ENCODE results near the gene QARS1.

QARS1 gene

DNA sequence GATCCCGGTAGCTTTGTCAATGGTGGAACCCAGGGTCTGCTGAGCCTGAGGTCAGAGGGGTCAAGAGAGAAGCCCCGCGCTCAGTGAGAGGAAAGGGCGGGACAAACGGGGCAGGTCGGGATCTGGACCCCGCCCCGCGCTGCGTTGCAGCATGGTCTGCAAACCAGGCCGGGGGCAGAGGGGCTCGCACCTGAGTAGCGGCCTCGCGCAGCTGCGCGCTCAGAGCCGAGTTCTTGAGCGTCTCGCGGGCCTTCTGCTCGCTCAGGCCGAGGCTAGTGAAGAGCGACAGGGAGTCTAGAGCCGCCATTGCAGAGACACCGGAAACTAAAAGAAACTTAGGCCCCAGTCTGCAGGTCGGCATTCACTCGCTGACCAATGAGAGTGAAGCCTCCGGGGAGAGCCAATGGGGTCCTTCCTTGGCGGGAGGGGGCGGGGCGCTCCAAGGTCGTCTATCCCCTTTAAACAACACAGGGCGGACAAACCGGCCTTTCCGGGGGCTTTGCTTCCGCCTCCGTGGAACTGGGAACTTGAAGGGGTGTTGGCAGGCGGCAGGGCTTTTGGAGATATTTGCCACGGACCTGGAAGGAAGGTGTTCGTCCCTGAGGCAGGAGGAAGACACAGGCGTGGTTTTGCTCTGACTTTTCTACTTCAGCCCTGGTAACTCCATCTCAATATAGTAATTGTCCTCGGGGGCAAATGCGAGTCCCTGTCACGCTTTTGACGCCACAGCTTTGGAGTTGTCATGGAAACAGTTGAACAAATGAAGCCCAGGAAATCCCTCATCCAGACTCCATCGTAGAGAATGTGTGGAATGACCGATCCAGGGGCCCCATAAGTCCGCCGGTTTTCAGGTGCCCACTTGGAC lies at the start of gene QARS1:
QARS1 (minus strand) TSS at position 331 of the 865 bp plus-strand sequence; CDS start at position 307, 24 bp downstream.
- Mint-ChIP-seq H3K27ac (peak within 1 kb of the TSS; percentile 97), H3K36me3 (ENCODE audit: low read depth) (peaks cover 47% of the 10 kb centered on the region), H3K27me3 (no peaks in the 10 kb centered on the region), H3K4me1 (ENCODE audit: low read depth) (peaks cover 31% of the 10 kb centered on the region), H3K4me3 (peak within 1 kb of the TSS; percentile 98), H3K9me3 (no peaks in the 10 kb centered on the region)

DNA sequence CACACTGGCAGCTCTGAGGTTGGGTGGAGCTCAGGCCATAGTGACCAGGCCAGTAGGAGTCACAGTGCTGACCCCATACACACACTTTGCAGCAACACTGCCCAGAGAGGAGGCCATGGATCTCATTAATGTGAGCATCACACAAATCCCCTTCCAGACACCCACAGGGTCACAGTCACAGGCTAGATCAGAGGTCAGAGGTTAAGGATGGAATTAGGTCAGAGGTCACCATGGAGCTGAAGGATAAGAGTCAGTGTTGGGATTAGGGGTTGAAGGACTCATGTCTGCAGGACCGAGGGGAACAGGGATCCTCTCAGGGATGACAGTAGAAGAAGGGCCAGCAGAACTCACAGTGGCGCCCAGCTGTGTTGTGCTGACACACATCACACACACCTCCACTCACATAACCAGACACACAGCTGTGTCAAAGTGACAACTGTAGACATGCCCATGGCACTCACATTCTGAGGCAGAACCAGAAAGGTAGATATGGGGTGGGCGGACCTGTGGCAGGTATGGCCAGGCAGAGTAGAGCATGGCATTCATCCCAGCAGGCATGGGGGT lies 48.9 kb upstream of the QARS1 start:
- Mint-ChIP-seq H3K4me1 (ENCODE audit: low read depth) (no peaks in the 10 kb centered on the region), H3K4me3 (no peak overlapping the region), H3K27me3 (no peaks in the 10 kb centered on the region), H3K27ac (peak overlapping the region; percentile 16), H3K9me3 (no peaks in the 10 kb centered on the region), H3K36me3 (ENCODE audit: low read depth) (no peaks in the 10 kb centered on the region)

DNA sequence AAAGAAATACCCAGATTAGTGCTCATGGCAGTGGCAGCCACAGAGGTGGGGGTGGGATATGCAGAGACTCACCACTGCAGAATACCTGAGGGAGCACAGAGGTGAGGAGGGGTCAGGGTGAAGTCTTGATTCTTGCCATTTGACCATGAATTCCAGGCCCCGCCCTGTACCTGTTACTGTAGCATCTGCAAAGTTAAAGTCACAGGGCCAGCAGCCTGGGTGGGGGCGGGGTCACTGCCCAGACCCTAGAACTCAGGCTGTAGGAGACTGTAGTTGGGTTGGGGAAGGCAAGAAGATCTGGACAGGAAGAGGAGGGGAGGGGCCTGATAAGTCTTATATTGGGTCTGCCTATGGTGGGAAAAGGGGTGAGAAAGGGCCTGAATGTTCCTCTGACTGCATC lies 47.1 kb upstream of the QARS1 start:
- Mint-ChIP-seq H3K4me3 (no peak overlapping the region), H3K27me3 (no peaks in the 10 kb centered on the region), H3K4me1 (ENCODE audit: low read depth) (no peaks in the 10 kb centered on the region), H3K9me3 (no peaks in the 10 kb centered on the region), H3K36me3 (ENCODE audit: low read depth) (no peaks in the 10 kb centered on the region), H3K27ac (no peak overlapping the region)

DNA sequence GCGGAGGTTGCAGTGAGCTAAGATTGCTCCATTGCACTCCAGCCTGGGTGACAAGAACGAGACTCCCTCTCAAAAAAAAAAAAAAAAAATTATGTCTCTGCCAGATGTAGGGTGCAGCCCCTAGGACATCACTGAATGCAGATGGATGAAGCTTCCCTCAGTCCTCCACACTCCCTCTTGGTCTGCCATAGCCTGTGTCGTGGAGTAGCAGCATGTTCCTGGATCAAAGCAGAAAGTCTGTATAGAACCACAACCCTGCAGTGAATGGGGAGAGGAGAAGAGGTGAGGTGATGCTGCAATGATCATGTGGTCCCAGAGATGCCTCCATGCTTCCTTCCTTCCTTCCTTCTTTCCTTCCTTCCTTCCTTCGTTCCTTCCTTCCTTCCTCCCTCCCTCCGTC lies 43.6 kb upstream of the QARS1 start:
- H3K9me3 Mint-ChIP-seq = no peaks in the 10 kb centered on the region
- H3K4me3 Mint-ChIP-seq = no peak overlapping the region
- no peaks in the 10 kb centered on the region for H3K4me1 Mint-ChIP-seq (ENCODE audit: low read depth)
- H3K36me3 Mint-ChIP-seq (ENCODE audit: low read depth) = no peaks in the 10 kb centered on the region
- no peak overlapping the region for H3K27ac Mint-ChIP-seq
- no peaks in the 10 kb centered on the region for H3K27me3 Mint-ChIP-seq

GRCh38 chr3:49140080-49140479 lies 35.5 kb upstream of the QARS1 start:
- Mint-ChIP-seq H3K27ac (no peak overlapping the region), H3K36me3 (ENCODE audit: low read depth) (no peaks in the 10 kb centered on the region), H3K27me3 (peaks cover 8% of the 10 kb centered on the region), H3K4me3 (no peak overlapping the region), H3K4me1 (ENCODE audit: low read depth) (no peaks in the 10 kb centered on the region), H3K9me3 (no peaks in the 10 kb centered on the region)

DNA sequence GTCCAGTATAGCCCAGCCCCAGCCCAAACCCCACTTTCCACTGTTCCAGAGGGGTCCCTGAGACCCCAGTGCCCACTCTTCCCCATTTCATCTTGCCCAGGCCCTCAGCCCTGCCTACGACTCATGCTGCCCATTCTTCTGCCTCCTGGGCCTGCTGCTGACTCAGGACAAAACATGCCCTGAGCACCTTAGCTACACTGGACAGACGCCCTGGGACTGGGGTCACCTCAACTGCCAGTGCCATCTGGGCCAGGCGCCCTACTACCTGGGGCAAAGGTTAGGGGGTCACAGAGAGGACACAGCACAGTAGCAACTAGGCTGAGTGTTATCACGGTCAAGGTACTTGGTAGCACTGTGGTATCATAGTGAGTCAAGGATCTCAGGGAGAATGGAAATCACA lies 30.9 kb upstream of the QARS1 start:
- Mint-ChIP-seq H3K27ac (no peak overlapping the region), H3K4me3 (no peak overlapping the region), H3K36me3 (ENCODE audit: low read depth) (no peaks in the 10 kb centered on the region), H3K27me3 (peaks cover 13% of the 10 kb centered on the region), H3K4me1 (ENCODE audit: low read depth) (peaks cover 6% of the 10 kb centered on the region), H3K9me3 (no peaks in the 10 kb centered on the region)

- H3K27me3 Mint-ChIP-seq = peaks cover 11% of the 10 kb centered on the region
- no peak overlapping the region for H3K4me3 Mint-ChIP-seq
- no peaks in the 10 kb centered on the region for H3K9me3 Mint-ChIP-seq
- no peak overlapping the region for H3K27ac Mint-ChIP-seq
- H3K4me1 Mint-ChIP-seq (ENCODE audit: low read depth) = peaks cover 6% of the 10 kb centered on the region
- H3K36me3 Mint-ChIP-seq (ENCODE audit: low read depth) = no peaks in the 10 kb centered on the region
These were observed 30.1 kb upstream of the QARS1 start for GRCh38 chr3:49134471-49135265.

GRCh38 chr3:49133226-49133951 lies 28.8 kb upstream of the QARS1 start:
- peaks cover 6% of the 10 kb centered on the region for H3K4me1 Mint-ChIP-seq (ENCODE audit: low read depth)
- H3K4me3 Mint-ChIP-seq = no peak overlapping the region

GRCh38 chr3:49132437-49133225 lies 28.1 kb upstream of the QARS1 start, which contains the start of gene LAMB2:
TSS of gene LAMB2 (minus strand) at chr3:49133050. CDS start at chr3:49132867, 183 bp downstream.
- Mint-ChIP-seq H3K4me3 (no peak within 1 kb of the TSS), H3K27ac (no peak within 1 kb of the TSS), H3K9me3 (no peaks in the 10 kb centered on the region), H3K36me3 (ENCODE audit: low read depth) (no peaks in the 10 kb centered on the region), H3K27me3 (peaks cover 10% of the 10 kb centered on the region), H3K4me1 (ENCODE audit: low read depth) (peaks cover 6% of the 10 kb centered on the region)

More at GRCh38 chr3:49133226-49133951, 28.8 kb upstream of the QARS1 start:
- peaks cover 11% of the 10 kb centered on the region for H3K27me3 Mint-ChIP-seq
- no peak overlapping the region for H3K27ac Mint-ChIP-seq
- no peaks in the 10 kb centered on the region for H3K36me3 Mint-ChIP-seq (ENCODE audit: low read depth)
- H3K9me3 Mint-ChIP-seq = no peaks in the 10 kb centered on the region

DNA sequence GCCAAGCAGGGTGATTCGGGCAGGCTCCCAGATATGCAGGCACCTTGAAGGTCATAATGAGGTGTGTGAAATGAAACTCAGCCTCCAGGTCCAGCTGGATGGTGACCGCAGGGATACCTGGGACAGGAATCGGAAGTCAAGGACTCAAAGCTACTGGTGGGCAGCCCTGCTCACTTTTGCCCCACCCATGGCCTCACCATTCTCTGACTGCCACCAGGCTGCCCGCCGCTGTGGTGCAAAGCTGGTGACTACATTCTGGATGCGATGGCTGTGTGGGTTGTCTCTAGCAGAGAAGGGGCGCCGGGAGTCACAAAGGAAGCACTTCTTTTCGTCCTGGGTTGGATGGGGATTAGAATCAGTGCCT lies 27.5 kb upstream of the QARS1 start:
- H3K27ac Mint-ChIP-seq = no peak overlapping the region
- H3K27me3 Mint-ChIP-seq = peaks cover 7% of the 10 kb centered on the region
- no peaks in the 10 kb centered on the region for H3K36me3 Mint-ChIP-seq (ENCODE audit: low read depth)
- peaks cover 6% of the 10 kb centered on the region for H3K4me1 Mint-ChIP-seq (ENCODE audit: low read depth)
- no peak overlapping the region for H3K4me3 Mint-ChIP-seq
- H3K9me3 Mint-ChIP-seq = no peaks in the 10 kb centered on the region

GRCh38 chr3:49131576-49131975 lies 27.0 kb upstream of the QARS1 start:
- Mint-ChIP-seq H3K36me3 (ENCODE audit: low read depth) (no peaks in the 10 kb centered on the region), H3K27me3 (peaks cover 7% of the 10 kb centered on the region), H3K27ac (no peak overlapping the region), H3K4me1 (ENCODE audit: low read depth) (peaks cover 6% of the 10 kb centered on the region), H3K4me3 (no peak overlapping the region), H3K9me3 (no peaks in the 10 kb centered on the region)

DNA sequence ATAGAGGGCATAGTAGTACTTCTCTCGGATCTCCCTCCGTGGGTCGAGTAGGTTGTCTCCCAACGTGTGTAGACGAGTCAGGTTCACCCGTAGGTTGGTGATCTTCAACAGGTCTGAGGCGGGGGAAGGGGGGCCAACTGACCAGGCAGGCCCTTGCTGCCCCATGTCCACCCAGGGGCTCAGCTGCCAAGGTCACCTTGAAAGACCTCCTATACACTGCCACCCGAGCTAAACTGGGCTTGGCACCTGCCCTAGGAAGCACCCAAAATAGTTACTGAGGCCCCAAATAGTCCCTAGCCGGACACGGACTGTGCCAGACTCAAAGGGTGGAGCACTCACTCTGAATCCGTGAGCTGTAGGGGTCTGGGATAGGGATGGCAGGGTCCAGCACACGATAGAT lies 26.5 kb upstream of the QARS1 start:
- peaks cover 7% of the 10 kb centered on the region for H3K27me3 Mint-ChIP-seq
- H3K9me3 Mint-ChIP-seq = no peaks in the 10 kb centered on the region
- peaks cover 6% of the 10 kb centered on the region for H3K4me1 Mint-ChIP-seq (ENCODE audit: low read depth)
- H3K4me3 Mint-ChIP-seq = no peak overlapping the region
- no peaks in the 10 kb centered on the region for H3K36me3 Mint-ChIP-seq (ENCODE audit: low read depth)
- no peak overlapping the region for H3K27ac Mint-ChIP-seq

DNA sequence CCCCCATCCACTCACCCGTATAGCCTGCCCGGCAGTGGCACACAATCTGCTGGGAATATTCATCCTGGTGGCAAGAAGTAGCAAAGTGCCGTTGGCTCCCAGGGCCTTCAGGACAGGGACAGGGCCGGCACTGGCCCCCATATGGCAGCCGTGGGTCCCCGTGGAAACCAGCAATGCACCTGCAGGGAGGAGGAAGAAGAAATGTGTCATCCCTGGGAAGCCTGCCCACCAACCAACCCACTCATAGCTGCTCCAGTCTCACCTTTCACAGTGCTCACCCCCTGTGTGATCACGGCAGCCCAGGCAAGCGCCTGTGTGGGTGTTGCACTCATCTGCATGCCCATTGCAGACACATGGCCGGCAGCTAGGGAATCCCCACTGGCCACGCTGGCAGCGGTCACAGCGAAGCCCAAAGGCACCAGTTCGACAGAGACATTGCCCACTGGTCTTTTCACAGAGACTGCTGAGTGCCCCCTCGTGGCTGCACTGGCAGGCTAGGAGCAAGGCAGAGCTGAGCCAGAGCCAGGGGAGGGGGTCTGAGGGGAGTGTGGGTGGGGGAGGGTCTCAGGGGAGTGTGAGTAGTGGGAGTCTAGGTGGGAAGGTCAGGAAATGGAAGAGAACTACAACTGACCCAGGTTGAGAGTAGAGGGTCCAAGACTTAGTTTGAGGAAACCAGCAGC lies 20.6 kb upstream of the QARS1 start:
- Mint-ChIP-seq H3K4me1 (ENCODE audit: low read depth) (peaks cover 5% of the 10 kb centered on the region), H3K36me3 (ENCODE audit: low read depth) (no peaks in the 10 kb centered on the region), H3K4me3 (no peak overlapping the region), H3K27ac (no peak overlapping the region), H3K9me3 (no peaks in the 10 kb centered on the region), H3K27me3 (no peaks in the 10 kb centered on the region)

All from stimulated activated naive CD8-positive, alpha-beta T cell treated with anti-CD3 and anti-CD28 coated beads, Interleukin-15, Interleukin-2, amounts not matched to agents 100 ng/mL and 50 ng/mL, for 24 hours (primary cell).